Neural crest cell (in vitro differentiated cells): ENCODE results near the gene CADPS. TPM values are rescaled to one million over a fixed set of nuclear protein-coding genes. Genes with fewer than 3 reads are reported as not detected.
A peak's percentile ranks its signal among the peaks of the same experiment; 100 is the strongest.

Source experiments
- DNase-seq: peaks from one replicate; pipeline ENCODE4 v3.0.0; 2021; ENCODE audit warnings: low read depth, mixed read lengths, low spot score
- H3K27ac Mint-ChIP-seq: one replicate; pipeline ENCODE4 v1.8.0; 2021; ENCODE audit warnings: mild to moderate bottlenecking, mixed read lengths; ENCODE audit not compliant: unreplicated experiment
- H3K27me3 Mint-ChIP-seq: 2 replicates; pipeline ENCODE4 v1.8.0; 2021; ENCODE audit warnings: low read depth, mild to moderate bottlenecking, mixed read lengths
- H3K36me3 Mint-ChIP-seq: 2 replicates; pipeline ENCODE4 v1.8.0; 2021; ENCODE audit warnings: low read depth, mild to moderate bottlenecking, mixed read lengths
- H3K4me1 Mint-ChIP-seq: 2 replicates; pipeline ENCODE4 v1.8.0; 2021; ENCODE audit warnings: mixed read lengths
- H3K4me3 Mint-ChIP-seq: one replicate; pipeline ENCODE4 v1.8.0; 2021; ENCODE audit warnings: mild to moderate bottlenecking, mixed read lengths
- H3K9me3 Mint-ChIP-seq: 2 replicates; pipeline ENCODE4 v1.8.0; 2021; ENCODE audit warnings: mixed read lengths
- total RNA-seq: library from RNA; stranded (reverse); gene quantifications from 2 replicates; pipeline ENCODE4 v1.2.1, GENCODE V29; 2021
- TF ChIP-seq, protein P1 (sequence below): fragments of 200-600 bp; sonication (generic); conservative IDR thresholded peaks from 2 replicates; pipeline ENCODE4 v1.5.0; 2021; ENCODE audit warnings: antibody characterized with exemption, mild to moderate bottlenecking

Gene CADPS
- total RNA-seq, 1 donor from 2014 or later, result 9.3 TPM

DNA sequence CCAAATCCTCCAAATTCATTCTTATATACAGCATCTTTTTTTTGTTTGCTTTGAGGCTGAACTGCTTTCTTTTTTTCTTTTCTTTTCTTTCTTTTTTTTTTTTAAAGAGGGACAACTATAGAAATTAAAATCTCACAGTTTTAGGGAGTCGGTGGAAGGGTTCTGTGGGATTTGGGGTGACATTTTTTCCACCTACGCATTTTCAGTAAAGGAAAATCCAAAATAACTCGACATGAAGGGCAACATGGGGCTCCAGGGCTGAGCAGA, 498.8 kb downstream of the CADPS start:
- peaks cover 100% of the 10 kb centered on the region for H3K27me3 Mint-ChIP-seq
- DNase-seq, result no peak
- no peak overlapping the region for H3K4me3 Mint-ChIP-seq
- H3K4me1 Mint-ChIP-seq, result peaks cover 20% of the 10 kb centered on the region
- no peaks in the 10 kb centered on the region for H3K36me3 Mint-ChIP-seq
- TF ChIP-seq, protein P1, sequence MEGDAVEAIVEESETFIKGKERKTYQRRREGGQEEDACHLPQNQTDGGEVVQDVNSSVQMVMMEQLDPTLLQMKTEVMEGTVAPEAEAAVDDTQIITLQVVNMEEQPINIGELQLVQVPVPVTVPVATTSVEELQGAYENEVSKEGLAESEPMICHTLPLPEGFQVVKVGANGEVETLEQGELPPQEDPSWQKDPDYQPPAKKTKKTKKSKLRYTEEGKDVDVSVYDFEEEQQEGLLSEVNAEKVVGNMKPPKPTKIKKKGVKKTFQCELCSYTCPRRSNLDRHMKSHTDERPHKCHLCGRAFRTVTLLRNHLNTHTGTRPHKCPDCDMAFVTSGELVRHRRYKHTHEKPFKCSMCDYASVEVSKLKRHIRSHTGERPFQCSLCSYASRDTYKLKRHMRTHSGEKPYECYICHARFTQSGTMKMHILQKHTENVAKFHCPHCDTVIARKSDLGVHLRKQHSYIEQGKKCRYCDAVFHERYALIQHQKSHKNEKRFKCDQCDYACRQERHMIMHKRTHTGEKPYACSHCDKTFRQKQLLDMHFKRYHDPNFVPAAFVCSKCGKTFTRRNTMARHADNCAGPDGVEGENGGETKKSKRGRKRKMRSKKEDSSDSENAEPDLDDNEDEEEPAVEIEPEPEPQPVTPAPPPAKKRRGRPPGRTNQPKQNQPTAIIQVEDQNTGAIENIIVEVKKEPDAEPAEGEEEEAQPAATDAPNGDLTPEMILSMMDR, result no peak
- no peaks in the 10 kb centered on the region for H3K9me3 Mint-ChIP-seq
- no peak overlapping the region for H3K27ac Mint-ChIP-seq

DNA sequence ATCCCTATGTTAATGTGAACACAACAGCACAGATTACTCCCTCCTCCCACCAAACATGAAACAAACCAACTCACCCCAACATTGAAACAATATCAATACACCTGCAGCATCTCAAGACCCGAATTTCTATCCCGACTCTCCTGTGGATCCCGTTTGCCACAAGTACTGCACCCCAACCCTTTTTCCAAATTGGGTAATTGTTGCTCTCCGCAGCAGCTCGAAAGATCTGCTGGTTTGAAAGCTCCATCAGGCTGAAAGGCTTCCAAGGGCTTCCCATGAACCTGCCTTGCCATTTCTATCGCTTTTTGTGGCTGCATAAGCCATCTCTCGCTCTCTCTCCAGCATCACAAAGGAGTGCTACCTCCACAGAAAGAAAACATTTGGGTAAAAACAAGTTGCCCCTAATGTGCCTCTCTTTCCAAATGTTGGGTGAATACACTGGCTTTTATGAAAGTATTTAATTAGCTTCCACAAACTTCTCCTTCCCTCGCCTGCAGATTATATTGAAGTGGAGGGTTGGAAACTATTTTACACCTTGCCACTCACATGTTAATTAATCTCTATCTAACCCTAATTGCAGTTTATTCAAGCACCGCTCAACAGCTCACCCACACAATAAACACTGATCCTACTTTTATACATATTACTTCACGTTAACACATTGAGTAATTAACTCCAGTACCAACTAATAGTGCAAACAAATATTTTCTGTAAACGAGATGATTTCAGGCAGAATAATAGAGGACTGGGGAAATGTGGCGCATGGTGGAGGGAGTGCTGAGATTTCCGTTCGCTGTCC, 499.4 kb downstream of the CADPS start:
- Mint-ChIP-seq H3K36me3 (no peaks in the 10 kb centered on the region), H3K4me3 (no peak overlapping the region), H3K4me1 (peaks cover 25% of the 10 kb centered on the region), H3K9me3 (no peaks in the 10 kb centered on the region), H3K27ac (no peak overlapping the region), H3K27me3 (peaks cover 100% of the 10 kb centered on the region)
- TF ChIP-seq, protein P1, result no peak
- no peak for DNase-seq

DNA sequence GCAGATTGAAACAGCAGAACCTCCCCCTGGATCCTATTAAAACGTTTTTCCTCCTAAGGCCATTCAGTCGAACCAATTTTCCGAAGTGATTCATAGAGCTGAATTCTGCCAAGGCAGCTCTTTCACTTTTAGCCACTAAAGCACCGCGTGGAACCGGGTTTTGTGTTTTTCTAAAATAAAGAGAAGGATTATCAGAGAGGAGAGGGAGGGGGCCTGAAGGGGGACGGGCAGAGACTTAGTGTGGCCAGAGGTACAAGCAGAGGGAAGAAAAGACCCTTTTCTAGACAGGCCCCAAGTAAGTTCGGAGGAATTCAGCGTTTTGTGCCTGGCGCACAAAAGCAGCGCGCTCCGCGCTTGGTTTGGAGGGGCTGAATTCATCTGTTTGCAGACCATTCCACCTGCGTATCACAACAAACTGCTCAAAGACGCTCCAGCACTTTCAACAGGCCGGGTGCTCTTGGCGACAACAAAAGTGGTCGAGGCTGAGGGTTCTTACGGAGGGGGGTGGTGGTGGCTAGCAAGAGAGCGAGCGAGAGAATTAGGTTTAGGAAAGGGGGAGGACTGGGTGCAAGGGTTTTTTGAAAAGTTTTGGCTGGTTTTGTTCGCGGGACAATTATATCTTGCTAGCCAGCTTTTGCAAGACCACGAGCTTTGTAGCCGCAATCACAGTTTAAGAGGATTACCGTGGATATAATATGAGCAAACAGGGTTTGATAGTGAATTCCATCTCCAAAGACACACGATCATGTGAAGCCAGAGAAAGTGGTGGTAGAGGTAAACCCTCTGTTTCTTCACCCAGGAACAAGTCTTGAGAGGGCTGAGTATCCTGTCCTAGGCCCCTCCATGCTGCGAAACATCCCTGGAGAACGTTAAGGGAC, 500.6 kb downstream of the CADPS start:
- H3K27me3 Mint-ChIP-seq, result peaks cover 100% of the 10 kb centered on the region
- DNase-seq, result no peak

DNA sequence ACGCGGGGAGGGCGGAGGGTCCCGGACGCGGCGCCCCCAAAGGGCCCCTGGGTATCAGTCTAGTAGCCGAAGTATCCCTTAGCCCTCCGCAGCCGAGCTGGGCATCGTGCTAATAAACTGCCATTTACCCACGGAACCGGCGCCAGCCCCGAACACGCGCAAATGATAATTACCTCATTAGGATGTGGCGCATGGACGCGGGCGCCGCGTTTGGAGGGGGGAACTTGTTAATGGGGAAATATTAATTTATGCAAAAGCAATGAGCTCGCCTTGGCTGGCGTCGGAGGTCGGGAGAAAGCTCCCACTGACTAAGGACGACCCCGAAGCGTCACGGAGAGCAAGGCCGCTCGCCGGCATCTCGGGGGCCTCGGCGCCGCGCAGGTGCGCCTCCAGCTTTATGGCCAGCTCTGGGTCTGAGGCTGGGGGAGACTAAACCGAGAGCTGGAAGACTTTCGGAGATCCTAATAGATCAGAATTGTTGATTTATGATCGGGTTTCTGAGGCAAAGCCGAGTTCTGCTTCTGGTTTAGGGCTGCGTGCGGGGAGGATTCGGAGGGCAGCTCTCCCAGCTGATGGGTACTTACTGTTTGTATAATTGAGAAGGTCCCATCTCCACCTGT, 501.4 kb downstream of the CADPS start:
- DNase-seq, result no peak

More for the DNA sequence above, 500.6 kb downstream of the CADPS start:
- H3K36me3 Mint-ChIP-seq, result no peaks in the 10 kb centered on the region
- H3K27ac Mint-ChIP-seq, result no peak overlapping the region
- H3K4me1 Mint-ChIP-seq, result peaks cover 33% of the 10 kb centered on the region
- TF ChIP-seq, protein P1, result no peak
- H3K4me3 Mint-ChIP-seq, result peak overlapping the region; percentile 39
- no peaks in the 10 kb centered on the region for H3K9me3 Mint-ChIP-seq

DNA sequence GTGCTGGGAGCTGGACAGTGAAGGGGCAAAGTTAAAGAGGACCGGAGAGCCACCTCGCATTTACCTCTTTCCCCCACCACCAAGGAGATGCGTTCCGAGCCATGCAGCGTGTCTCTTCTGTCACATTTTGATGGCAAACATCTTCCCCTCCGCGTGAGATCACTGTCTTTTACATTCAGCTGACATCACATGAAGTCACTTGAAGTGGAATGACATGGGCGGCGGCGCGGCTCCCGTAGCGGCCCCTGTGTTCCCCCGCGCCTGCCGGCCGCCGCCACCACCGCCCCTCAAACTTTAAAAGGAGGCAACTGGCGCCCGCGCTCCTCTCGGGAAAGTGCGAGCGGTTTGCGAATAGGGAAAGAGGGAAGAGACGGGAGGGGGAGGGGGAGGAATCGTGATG, 502.0 kb downstream of the CADPS start, which contains the start of gene FEZF2:
FEZF2 (minus strand) TSS at position 336 of the 400 bp plus-strand sequence. CDS start 682 bp downstream, outside the sequence.
- H3K36me3 Mint-ChIP-seq, result no peaks in the 10 kb centered on the region
- no peaks in the 10 kb centered on the region for H3K9me3 Mint-ChIP-seq
- H3K27ac Mint-ChIP-seq, result no peak within 1 kb of the TSS
- peak within 1 kb of the TSS; percentile 39 for H3K4me3 Mint-ChIP-seq
- H3K4me1 Mint-ChIP-seq, result peaks cover 38% of the 10 kb centered on the region
- peaks cover 100% of the 10 kb centered on the region for H3K27me3 Mint-ChIP-seq
- no peak for DNase-seq
- TF ChIP-seq, protein P1, result no peak

More for the DNA sequence above, 501.4 kb downstream of the CADPS start:
- TF ChIP-seq, protein P1, result no peak
- H3K36me3 Mint-ChIP-seq, result no peaks in the 10 kb centered on the region
- peaks cover 100% of the 10 kb centered on the region for H3K27me3 Mint-ChIP-seq
- H3K27ac Mint-ChIP-seq, result no peak overlapping the region
- H3K9me3 Mint-ChIP-seq, result no peaks in the 10 kb centered on the region
- peak overlapping the region; percentile 39 for H3K4me3 Mint-ChIP-seq
- H3K4me1 Mint-ChIP-seq, result peaks cover 34% of the 10 kb centered on the region
